ENCODE data around the gene TRIP12. TPM values are rescaled to one million over a fixed set of nuclear protein-coding genes. Genes with fewer than 3 reads are reported as not detected.
"Not testable (repeated sequence)": the region's sequence is repeated elsewhere in the genome, so short reads cannot be mapped to it uniquely, and the experiment has no call there.

The TRIP12 gene
- total RNA-seq, 1 donor from 2014 or later, result 211 TPM

DNA sequence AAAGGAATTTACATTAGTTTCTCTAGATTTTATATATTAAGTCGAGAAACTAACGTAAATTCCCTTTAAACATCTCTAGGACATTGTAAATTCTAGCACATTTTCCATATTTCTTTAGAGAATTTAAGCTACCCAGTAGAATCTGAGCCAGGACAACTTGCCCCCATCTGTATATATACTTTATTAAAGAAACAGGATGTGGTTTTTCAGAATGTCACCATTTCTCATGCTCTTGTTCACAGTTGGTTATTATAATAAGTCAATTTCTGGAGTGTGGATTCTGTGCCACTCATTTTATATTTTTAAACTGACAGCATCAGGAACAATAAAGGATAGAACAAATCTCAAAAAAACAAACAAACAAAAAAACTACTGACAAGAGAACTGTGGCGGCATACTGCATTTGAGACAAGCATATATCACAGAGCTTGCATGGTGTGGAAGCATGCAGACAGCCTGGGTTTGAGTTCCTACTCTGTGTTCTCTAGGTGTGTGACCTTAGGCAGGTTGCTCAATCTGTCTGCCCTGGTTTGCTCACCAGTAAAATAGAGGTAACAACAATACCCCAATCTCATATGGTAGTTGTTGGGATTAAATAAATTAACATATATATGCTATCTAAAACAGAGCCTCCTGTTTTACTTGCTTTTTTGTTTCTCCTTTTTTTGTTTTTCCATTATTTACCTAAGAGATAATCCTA, 146.0 kb downstream of the TRIP12 start:
- Histone ChIP-seq H3K27me3 (no peaks in the 10 kb centered on the region), H3K27ac (no peak overlapping the region), H3K4me1 (no peaks in the 10 kb centered on the region), H3K9me3 (no peaks in the 10 kb centered on the region), H3K36me3 (peaks cover 91% of the 10 kb centered on the region), H3K4me3 (no peak overlapping the region)
- no peak for TF ChIP-seq CTCF (IDR thresholded peaks at IDR 0.05)
- ATAC-seq, result no peak
- DNase-seq, result no peak
- intact Hi-C loops (cut with DNase I), result no loop called here

- TF ChIP-seq CTCF (IDR thresholded peaks at IDR 0.05), result no peak
- Histone ChIP-seq H3K4me1 (no peaks in the 10 kb centered on the region), H3K27ac (no peak overlapping the region), H3K4me3 (no peak overlapping the region), H3K36me3 (peaks cover 100% of the 10 kb centered on the region), H3K27me3 (no peaks in the 10 kb centered on the region), H3K9me3 (no peaks in the 10 kb centered on the region)
- ATAC-seq (no peak), DNase-seq (no peak)
- intact Hi-C loops (cut with DNase I), result no loop called here
Measured at GRCh38 chr2:229774237-229774636, 147.6 kb downstream of the TRIP12 start.

DNA sequence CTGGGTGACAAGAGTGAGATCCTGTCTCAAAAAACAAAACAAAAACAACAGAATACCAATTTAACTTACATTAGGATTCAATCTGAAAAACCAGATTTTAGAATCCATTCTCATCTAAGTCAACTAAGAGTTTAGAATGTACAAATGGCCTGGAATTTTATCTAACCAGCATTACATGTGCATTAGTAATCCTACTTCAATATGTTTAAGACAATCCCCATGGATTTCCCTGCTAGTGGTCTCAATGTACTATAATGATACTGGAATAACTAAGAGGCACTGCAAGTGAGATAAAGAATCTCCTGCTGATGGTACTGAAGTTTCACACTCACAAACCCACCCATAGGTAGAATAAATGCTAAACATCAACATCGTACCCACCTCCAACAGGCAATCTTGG, 153.6 kb downstream of the TRIP12 start:
- no peaks in the 10 kb centered on the region for H3K27me3 ChIP-seq
- H3K36me3 ChIP-seq, result peaks cover 100% of the 10 kb centered on the region
- H3K4me3 ChIP-seq, result no peak overlapping the region
- DNase-seq (no peak), ATAC-seq (no peak)
- no peaks in the 10 kb centered on the region for H3K4me1 ChIP-seq
- H3K27ac ChIP-seq, result no peak overlapping the region
- intact Hi-C loops (cut with DNase I), result no loop called here
- no peaks in the 10 kb centered on the region for H3K9me3 ChIP-seq
- no peak for TF ChIP-seq CTCF (IDR thresholded peaks at IDR 0.05)

DNA sequence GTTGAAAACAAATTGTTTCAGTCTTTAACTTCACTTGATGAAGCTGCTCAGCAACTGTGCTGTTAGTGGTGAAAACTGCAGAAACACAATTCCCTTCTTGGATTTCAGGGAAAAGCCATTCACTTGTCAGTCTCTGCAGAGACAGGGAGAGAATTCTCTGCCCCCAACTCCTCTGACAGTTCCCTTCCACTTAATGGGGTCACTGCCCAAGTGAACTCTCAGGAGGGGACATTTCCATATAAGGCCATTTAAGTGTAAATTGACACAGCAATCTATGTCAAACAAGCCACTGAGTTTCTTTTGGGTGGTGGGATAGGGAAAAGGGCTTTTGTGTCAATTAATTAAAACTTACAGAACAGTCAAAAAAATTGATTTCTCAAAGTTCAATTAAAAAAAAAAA, 156.1 kb downstream of the TRIP12 start:
- no peak for ATAC-seq
- no peak for DNase-seq
- no peak for TF ChIP-seq CTCF (IDR thresholded peaks at IDR 0.05)
- no peak overlapping the region for H3K4me3 ChIP-seq
- no peaks in the 10 kb centered on the region for H3K27me3 ChIP-seq
- no peaks in the 10 kb centered on the region for H3K9me3 ChIP-seq
- intact Hi-C loops (cut with DNase I), result no loop called here
- H3K4me1 ChIP-seq, result no peaks in the 10 kb centered on the region
- no peak overlapping the region for H3K27ac ChIP-seq
- peaks cover 75% of the 10 kb centered on the region for H3K36me3 ChIP-seq

DNA sequence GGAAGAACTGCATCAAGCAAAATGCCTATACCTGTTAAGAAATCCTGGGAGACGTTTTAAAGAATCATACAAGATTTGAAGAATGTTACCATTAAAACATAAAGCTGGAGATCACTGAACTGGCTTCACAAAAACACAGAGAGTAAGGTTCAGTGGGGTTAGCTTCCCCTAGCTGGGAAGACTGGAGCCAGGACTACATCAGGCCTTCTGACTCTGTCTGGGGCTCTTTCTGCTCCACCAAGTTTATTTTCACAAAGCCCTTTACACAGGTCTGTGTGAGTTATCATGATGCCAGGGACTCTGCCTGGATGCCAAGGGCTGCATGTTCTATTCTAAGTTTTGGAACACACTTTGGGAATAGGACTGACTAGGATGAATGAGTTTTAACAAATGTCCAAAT, 160.1 kb downstream of the TRIP12 start:
- ATAC-seq, result no peak
- intact Hi-C loops (cut with DNase I), result no loop called here

DNA sequence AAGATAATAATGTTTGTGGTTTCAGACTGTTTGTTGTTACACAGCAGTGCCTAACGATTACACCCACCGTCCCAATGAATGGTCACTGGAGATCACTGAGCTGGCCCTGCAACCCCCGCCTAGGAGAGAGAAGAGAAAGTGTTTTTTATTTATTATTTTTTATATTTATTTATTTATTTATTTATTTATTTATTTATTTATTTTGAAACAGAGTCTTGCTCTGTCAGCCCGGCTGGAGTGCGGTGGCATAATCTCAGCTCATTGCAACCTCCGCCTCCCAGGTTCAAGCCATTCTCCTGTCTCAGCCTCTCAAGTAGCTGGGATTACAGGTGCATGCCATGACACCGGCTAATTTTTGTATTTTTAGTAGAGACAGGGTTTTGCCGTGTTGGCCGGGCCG, 164.3 kb downstream of the TRIP12 start:
- H3K9me3 ChIP-seq; DNase-seq; H3K4me3 ChIP-seq; H3K27me3 ChIP-seq; H3K27ac ChIP-seq; H3K36me3 ChIP-seq; intact Hi-C loops (cut with DNase I); H3K4me1 ChIP-seq; ATAC-seq: not testable (repeated sequence)

More for the DNA sequence above, 160.1 kb downstream of the TRIP12 start:
- Histone ChIP-seq H3K9me3 (no peaks in the 10 kb centered on the region), H3K4me3 (no peak overlapping the region), H3K4me1 (no peaks in the 10 kb centered on the region), H3K27me3 (no peaks in the 10 kb centered on the region), H3K36me3 (peaks cover 35% of the 10 kb centered on the region), H3K27ac (no peak overlapping the region)
- no peak for TF ChIP-seq CTCF (IDR thresholded peaks at IDR 0.05)
- DNase-seq, result no peak
